ENCODE measurements around the gene AMIGO3. TPM values are rescaled to one million over a fixed set of nuclear protein-coding genes. Genes with fewer than 3 reads are reported as not detected.
"Not testable (repeated sequence)": the region's sequence is repeated elsewhere in the genome, so short reads cannot be mapped to it uniquely, and the experiment has no call there.

Gene AMIGO3
- total RNA-seq, 1 experiment from 2014 or later: 0.32 TPM

GRCh38 chr3:49689046-49689907 is 30.2 kb downstream of the AMIGO3 start, which contains the start of the genes MST1 and RNF123 (continued):
- TF ChIP-seq REST (IDR thresholded peaks at IDR 0.05; ENCODE audit: low read depth): no peak
- no peak for TF ChIP-seq JUND (IDR thresholded peaks at IDR 0.05)
- no peak; the same call in 1 of the 2 replicates for TF ChIP-seq ELF1 (IDR thresholded peaks at IDR 0.05; ENCODE audit: borderline replicate concordance, low read depth)
- no peak for TF ChIP-seq FOSL1 (IDR thresholded peaks at IDR 0.05; ENCODE audit: low read depth)
- peak in 2 of 3 experiments; percentile 35 to 37; a peak in 3 of 6 replicates for TF ChIP-seq CTCF (IDR thresholded peaks at IDR 0.05 in 2 of 3, conservative IDR thresholded peaks at IDR 0.05 in 1 of 3; ENCODE audit: borderline replicate concordance in 1 of 3, insufficient read depth in 1 of 3, low read depth in 2 of 3, low read length in 2 of 3)
- TF ChIP-seq SIN3A (IDR thresholded peaks at IDR 0.05; ENCODE audit: low read depth): peak; percentile 67; the same call in 1 of the 2 replicates
- TF ChIP-seq EZH2 (IDR thresholded peaks at IDR 0.05): no peak
- TF ChIP-seq SP1 (IDR thresholded peaks at IDR 0.05; ENCODE audit: low read depth): no peak
- TF ChIP-seq MAX (IDR thresholded peaks at IDR 0.05): 0 out of 2 replicates have a peak, but pooled peaks have one; percentile 48
- no peak for TF ChIP-seq CBX3 (IDR thresholded peaks at IDR 0.05; ENCODE audit: low read depth)
- no peak for TF ChIP-seq EGR1 (IDR thresholded peaks at IDR 0.05; ENCODE audit: low read depth)
- no peak for TF ChIP-seq RAD21 (IDR thresholded peaks at IDR 0.05; ENCODE audit: low read depth)

- Histone ChIP-seq H3K4me2 (ENCODE audit: low read length) (peak overlapping the region; percentile 87), H3K4me1 (ENCODE audit: control insufficient read depth in 1 of 2, insufficient read depth in 2 of 2, low read length in 2 of 2) (peaks cover 4 to 14% of the 10 kb centered on the region in 2 experiments; a peak in 3 of 4 replicates), H3K27ac (ENCODE audit: low read depth, low read length) (peak overlapping the region; percentile 66), H3K4me3 (replicated peaks in 1 of 2; ENCODE audit: low read depth in 1 of 2, low read length in 2 of 2) (peak overlapping the region; percentile 89 to 97), H3K79me2 (ENCODE audit: insufficient read depth, low read length) (peaks cover 15% of the 10 kb centered on the region), H3K9ac (ENCODE audit: low read length) (peak overlapping the region; percentile 91)
- RAD21 ChIA-PET (ENCODE audit: low non-redundant PET in 1 of 2, low total read pairs in 2 of 2, uncharacterized antibody in 2 of 2, unreplicated experiment in 2 of 2); H2AFZ ChIP-seq (ENCODE audit: low read depth, low read length, poor library complexity, severe bottlenecking); H3K36me3 ChIP-seq (ENCODE audit: control insufficient read depth in 1 of 2, insufficient read depth in 2 of 2, low read length in 2 of 2); CTCF ChIA-PET; H4K20me1 ChIP-seq (ENCODE audit: insufficient read depth); BruUV-seq (replicated peaks); H3K27me3 ChIP-seq (ENCODE audit: insufficient read depth, low read length); intact Hi-C loops (cut with micrococcal nuclease); DNase-seq (ENCODE audit: low read depth, low spot score); H3K9me3 ChIP-seq (ENCODE audit: control insufficient read depth in 1 of 2, insufficient read depth in 1 of 2, low read depth in 1 of 2, low read length in 2 of 2); POLR2A ChIA-PET; H3K9me2 ChIP-seq (ENCODE audit: insufficient read depth): not testable (repeated sequence)
- peak; percentile 2; the same call in 1 of the 2 replicates for ATAC-seq
These were observed 31.0 kb downstream of the AMIGO3 start for GRCh38 chr3:49688338-49689045.

All from HCT116 (cell line).